Non-pigmented ciliary epithelial cell (primary cell): ENCODE data around the gene ADGB.
"Not testable (repeated sequence)": the region's sequence is repeated elsewhere in the genome, so short reads cannot be mapped to it uniquely, and the experiment has no call there.

Experiments
- DNase-seq: peaks from one replicate; pipeline ENCODE4 v3.0.0-alpha.2; 2010; ENCODE audit warnings: low read depth

ADGB gene

GRCh38 chr6:146815511-146816462 is 217.0 kb downstream of the ADGB start:
- DNase-seq, result not testable (repeated sequence)

GRCh38 chr6:146819596-146820320 is 221.0 kb downstream of the ADGB start:
- no peak for DNase-seq

- DNase-seq, result no peak
Observed at GRCh38 chr6:146827216-146827928, 228.6 kb downstream of the ADGB start.

GRCh38 chr6:146829792-146830565 is 231.2 kb downstream of the ADGB start:
- DNase-seq, result no peak

- no peak for DNase-seq
Observed at GRCh38 chr6:146833157-146833556, 234.4 kb downstream of the ADGB start.

- DNase-seq, result no peak
Observed at GRCh38 chr6:146840216-146840615, 241.4 kb downstream of the ADGB start.

- DNase-seq, result no peak
Observed at GRCh38 chr6:146840641-146841040, 241.9 kb downstream of the ADGB start.

GRCh38 chr6:146847426-146847825 is 248.7 kb downstream of the ADGB start:
- DNase-seq, result no peak

- DNase-seq, result no peak
Observed at GRCh38 chr6:146850238-146850896, 251.6 kb downstream of the ADGB start.

GRCh38 chr6:146850981-146851380 is 252.2 kb downstream of the ADGB start:
- DNase-seq, result no peak

- DNase-seq, result peak; percentile 92
Observed at GRCh38 chr6:146851837-146852236, 253.1 kb downstream of the ADGB start.

GRCh38 chr6:146854521-146855255 is 255.9 kb downstream of the ADGB start:
- DNase-seq, result not testable (repeated sequence)

- no peak for DNase-seq
Observed at GRCh38 chr6:146855889-146856288, 257.1 kb downstream of the ADGB start.

- no peak for DNase-seq
Observed at GRCh38 chr6:146856296-146856695, 257.5 kb downstream of the ADGB start.

GRCh38 chr6:146857180-146857979 is 258.6 kb downstream of the ADGB start:
- DNase-seq, result peak; percentile 46

- DNase-seq, result no peak
Observed at GRCh38 chr6:146857980-146858347, 259.2 kb downstream of the ADGB start.

GRCh38 chr6:146859206-146859605 is 260.4 kb downstream of the ADGB start:
- DNase-seq, result no peak

GRCh38 chr6:146859795-146860495 is 261.2 kb downstream of the ADGB start:
- no peak for DNase-seq

- no peak for DNase-seq
Observed at GRCh38 chr6:146860583-146860982, 261.8 kb downstream of the ADGB start.
